ENCODE data around the gene AP3M1.
A peak's percentile ranks its signal among the peaks of the same experiment; 100 is the strongest.
"Not testable (repeated sequence)": the region's sequence is repeated elsewhere in the genome, so short reads cannot be mapped to it uniquely, and the experiment has no call there.

The AP3M1 gene

GRCh38 chr10:74163319-74164068 is 12.9 kb upstream of the AP3M1 start:
- no peak for DNase-seq (ENCODE audit: low read depth in 1 of 2, low spot score in 1 of 2)

- DNase-seq (ENCODE audit: low read depth in 1 of 2, low spot score in 1 of 2), result no peak
These were observed 9.4 kb upstream of the AP3M1 start for GRCh38 chr10:74160013-74160412.

GRCh38 chr10:74156919-74157289 is 6.3 kb upstream of the AP3M1 start:
- no peak for DNase-seq (ENCODE audit: low read depth in 1 of 2, low spot score in 1 of 2)

GRCh38 chr10:74153676-74154075 is 3.0 kb upstream of the AP3M1 start:
- no peak for DNase-seq (ENCODE audit: low read depth in 1 of 2, low spot score in 1 of 2)

GRCh38 chr10:74153123-74153522 is 2.5 kb upstream of the AP3M1 start:
- DNase-seq (ENCODE audit: low read depth in 1 of 2, low spot score in 1 of 2), result no peak

- DNase-seq (ENCODE audit: low read depth in 1 of 2, low spot score in 1 of 2), result no peak
These were observed 1.5 kb upstream of the AP3M1 start for GRCh38 chr10:74151879-74152722.

- DNase-seq (ENCODE audit: low read depth in 1 of 2, low spot score in 1 of 2), result peak; percentile 99 to 100
These were observed 606 bp upstream of the AP3M1 start, which contains the start of gene ADK for GRCh38 chr10:74150990-74151878. Gene ADK (plus strand): TSS chr10:74151221. CDS start chr10:74151279, 58 bp downstream.

- DNase-seq (ENCODE audit: low read depth in 1 of 2, low spot score in 1 of 2), result not testable (repeated sequence)
These were observed 3.6 kb downstream of the AP3M1 start for GRCh38 chr10:74146980-74147379.

- no peak for DNase-seq (ENCODE audit: low read depth in 1 of 2, low spot score in 1 of 2)
These were observed 5.5 kb downstream of the AP3M1 start for GRCh38 chr10:74145133-74145532.

GRCh38 chr10:74140553-74140952 is 10.1 kb downstream of the AP3M1 start:
- DNase-seq (ENCODE audit: low read depth in 1 of 2, low spot score in 1 of 2), result no peak

- no peak for DNase-seq (ENCODE audit: low read depth in 1 of 2, low spot score in 1 of 2)
These were observed 10.6 kb downstream of the AP3M1 start for GRCh38 chr10:74139981-74140380.

GRCh38 chr10:74138596-74138995 is 12.0 kb downstream of the AP3M1 start:
- not testable (repeated sequence) for DNase-seq (ENCODE audit: low read depth in 1 of 2, low spot score in 1 of 2)

- no peak for DNase-seq (ENCODE audit: low read depth in 1 of 2, low spot score in 1 of 2)
These were observed 12.6 kb downstream of the AP3M1 start for GRCh38 chr10:74137992-74138391.

- DNase-seq (ENCODE audit: low read depth in 1 of 2, low spot score in 1 of 2), result no peak
These were observed 15.2 kb downstream of the AP3M1 start for GRCh38 chr10:74135452-74135851.

GRCh38 chr10:74133923-74134820 is 16.5 kb downstream of the AP3M1 start:
- no peak for DNase-seq (ENCODE audit: low read depth in 1 of 2, low spot score in 1 of 2)

- DNase-seq (ENCODE audit: low read depth in 1 of 2, low spot score in 1 of 2), result no peak
These were observed 27.5 kb downstream of the AP3M1 start for GRCh38 chr10:74123081-74123480.

- no peak for DNase-seq (ENCODE audit: low read depth in 1 of 2, low spot score in 1 of 2)
These were observed 28.6 kb downstream of the AP3M1 start for GRCh38 chr10:74122060-74122459.

GRCh38 chr10:74121368-74121767 is 29.3 kb downstream of the AP3M1 start:
- no peak for DNase-seq (ENCODE audit: low read depth in 1 of 2, low spot score in 1 of 2)

GRCh38 chr10:74120911-74121310 is 29.7 kb downstream of the AP3M1 start:
- no peak for DNase-seq (ENCODE audit: low read depth in 1 of 2, low spot score in 1 of 2)

- DNase-seq (ENCODE audit: low read depth in 1 of 2, low spot score in 1 of 2), result no peak
These were observed 31.8 kb downstream of the AP3M1 start for GRCh38 chr10:74118804-74119203.

Data from activated T-helper 1 cell treated with anti-CD3 and anti-CD28 coated beads, Interleukin-2, amount 50 U/mL, for 16 hours (primary cell).